ENCODE data around the gene IGSF21.

IGSF21 gene

DNA sequence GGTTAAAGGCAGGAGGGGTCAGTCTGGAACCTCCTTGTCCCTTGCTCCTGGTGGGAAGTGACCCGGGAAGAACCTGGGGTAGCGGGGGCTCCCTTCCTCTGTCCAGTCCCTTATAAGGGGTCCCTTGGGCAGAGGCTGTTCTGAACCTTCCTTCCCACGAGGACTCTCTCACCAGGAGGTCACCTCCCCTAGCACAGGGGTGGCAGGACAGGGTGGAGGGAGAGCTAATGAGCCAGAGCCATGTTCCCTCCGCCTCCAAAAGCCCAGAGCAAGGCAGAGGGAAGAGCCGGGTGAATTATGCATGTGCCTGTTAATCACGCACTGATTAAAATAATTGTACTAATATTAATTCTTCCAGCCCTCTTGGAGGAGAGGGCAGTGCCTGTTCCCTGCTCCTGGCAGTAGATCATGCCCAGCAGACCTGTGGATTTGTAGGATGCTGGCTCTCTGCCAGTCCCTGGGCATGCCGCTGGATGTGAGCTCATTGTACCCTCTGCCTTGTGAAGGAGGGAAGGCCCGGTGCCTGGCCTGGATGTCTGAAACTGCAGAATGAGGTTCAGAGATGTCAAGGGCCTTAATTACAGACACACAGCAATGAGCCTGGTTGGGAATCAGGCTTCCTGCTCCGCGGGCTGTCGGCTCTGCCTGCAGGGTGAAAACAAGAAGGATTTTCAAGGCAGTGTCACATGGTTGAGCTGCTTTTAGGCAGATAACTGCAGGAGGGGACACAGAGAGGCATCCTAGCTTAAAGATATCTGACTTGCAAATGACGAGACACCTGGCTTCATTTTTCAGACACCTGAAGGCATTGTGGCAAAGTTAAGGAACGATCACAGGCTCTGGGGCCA, 68.2 kb downstream of the IGSF21 start:
- peak in 2 of 56 donors; percentile 1 to 35 for DNase-seq

DNA sequence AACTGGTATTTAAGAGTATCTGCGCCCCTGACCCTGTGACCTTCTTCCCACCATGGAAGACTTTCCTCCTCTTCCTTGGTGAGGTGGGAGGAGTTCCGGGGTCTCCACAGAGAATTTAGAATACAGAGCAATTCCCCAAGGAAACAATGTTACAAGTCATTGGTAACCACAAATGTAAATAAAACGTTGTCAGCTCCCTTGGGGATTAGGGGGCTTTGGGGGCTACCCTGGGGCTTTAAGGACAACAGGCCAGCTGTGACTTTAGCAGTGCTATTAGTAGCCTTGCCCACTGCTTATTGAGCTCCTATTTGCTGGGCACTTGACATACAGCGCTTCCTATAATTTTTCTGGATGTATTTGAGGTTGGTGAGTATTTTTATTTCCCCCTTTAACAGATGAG, 69.0 kb downstream of the IGSF21 start:
- DNase-seq, result no peak

DNA sequence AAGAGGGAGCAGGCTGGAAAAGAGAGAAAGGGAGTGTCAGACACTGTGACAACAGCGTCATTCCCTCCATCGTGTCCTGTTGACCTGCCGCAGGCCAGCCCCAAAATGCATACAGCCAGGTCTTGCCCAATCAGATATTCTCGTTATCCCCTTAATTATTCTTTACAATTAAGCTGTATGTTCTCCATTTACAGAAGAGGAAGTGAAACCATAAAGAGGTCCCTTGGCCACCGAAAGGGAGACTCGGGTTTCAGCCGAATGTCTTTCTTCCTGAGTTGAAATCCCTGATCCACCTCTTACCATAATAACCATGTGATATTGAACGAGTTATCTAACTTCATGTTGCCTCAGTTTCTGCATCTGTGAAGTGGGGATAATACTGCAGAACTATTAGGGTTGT, 70.5 kb downstream of the IGSF21 start:
- DNase-seq, result no peak

DNA sequence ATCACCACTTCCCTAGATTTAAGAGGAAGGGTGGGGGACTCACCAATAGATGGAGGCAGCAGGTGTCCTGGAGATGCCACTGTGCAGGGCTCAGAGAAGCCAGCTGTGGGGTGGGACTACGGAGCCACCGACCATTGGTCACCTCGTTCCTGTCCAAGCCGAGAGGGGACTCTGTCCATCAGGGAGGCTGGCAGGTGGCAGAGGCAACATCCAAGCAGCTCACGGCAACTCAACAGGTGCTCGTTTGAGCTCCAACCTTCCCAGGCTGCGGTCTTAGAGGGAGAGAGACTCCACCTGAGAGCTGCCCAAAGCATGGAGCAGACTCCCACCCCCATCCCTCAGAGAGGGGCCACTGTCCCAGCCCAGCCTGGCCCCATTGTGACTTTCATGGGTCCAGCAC, 71.4 kb downstream of the IGSF21 start:
- DNase-seq, result no peak

DNA sequence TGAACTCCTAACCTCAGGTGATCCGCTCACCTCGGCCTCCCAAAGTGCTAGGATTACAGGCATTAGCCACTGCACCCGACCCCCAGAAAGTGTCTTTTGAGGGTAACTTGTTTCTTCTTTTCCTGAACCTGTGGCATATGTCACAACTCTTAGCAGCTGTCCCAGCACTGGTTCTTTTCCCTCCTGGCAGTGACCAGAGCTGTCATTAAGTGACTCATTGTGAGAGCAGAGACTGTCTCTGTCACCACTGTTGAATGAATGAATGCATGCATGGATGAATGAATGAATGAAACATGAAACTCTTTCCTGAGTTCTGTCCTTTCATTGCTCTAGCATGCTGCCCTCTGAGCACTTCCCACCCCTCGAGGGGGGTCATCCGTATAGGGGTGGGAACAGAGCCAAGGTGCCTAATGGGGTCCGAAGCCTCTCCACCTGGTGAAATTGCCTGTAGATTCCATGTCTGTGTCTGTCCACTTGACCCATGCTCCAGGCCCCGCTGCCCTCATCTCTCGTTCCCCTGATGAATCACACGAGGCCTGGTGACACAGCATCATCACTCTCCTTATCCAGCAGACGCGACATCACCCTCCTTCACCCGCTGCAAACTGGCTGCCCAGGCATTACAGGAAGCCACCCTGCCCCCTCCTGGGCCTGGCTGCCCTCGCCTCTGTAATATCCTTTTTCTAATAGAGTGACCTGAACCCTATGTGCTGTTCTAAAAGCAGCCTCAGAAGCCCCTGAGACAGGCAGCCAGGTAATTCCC, 75.0 kb downstream of the IGSF21 start:
- peak in 4 of 56 donors; percentile 4 to 18 (median 12) for DNase-seq

DNA sequence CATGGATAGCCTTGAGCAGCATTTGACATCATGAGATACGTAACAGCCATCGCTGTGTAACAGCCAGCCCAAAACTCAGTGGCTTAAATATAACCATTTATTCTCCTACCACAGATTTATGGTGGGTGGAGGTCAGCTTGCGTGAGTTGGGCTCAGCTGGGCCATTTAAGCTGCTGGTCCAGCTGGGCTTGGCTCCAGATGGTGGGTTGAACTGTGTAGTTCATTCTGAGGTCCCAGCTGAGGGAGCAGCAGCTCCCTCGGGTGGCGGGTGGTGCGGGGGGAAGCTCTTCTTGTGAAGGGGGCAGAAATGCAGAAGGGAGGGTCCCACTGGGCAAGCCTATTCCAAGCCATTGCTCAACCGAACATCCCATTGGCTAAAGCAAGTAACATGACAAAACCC, 75.9 kb downstream of the IGSF21 start:
- no peak for DNase-seq

DNA sequence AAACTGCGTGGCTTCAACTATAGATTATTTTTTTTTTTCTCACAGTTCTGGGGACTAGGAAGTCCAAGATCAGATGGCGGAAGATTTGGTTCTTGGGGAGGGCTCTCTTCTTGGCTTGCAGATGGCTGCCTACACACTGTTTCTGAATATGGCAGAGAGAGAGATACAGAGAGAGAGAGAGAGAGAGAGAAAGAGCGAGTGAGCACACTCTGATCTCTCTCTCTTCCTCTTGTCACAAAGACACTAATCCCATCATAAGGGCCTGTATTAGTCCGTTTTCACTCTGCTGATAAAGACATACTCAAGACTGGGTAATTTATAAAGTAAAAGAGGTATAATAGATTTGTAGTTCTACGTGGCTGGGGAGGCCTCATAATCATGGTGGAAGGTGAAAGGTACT, 79.5 kb downstream of the IGSF21 start:
- no peak for DNase-seq

DNA sequence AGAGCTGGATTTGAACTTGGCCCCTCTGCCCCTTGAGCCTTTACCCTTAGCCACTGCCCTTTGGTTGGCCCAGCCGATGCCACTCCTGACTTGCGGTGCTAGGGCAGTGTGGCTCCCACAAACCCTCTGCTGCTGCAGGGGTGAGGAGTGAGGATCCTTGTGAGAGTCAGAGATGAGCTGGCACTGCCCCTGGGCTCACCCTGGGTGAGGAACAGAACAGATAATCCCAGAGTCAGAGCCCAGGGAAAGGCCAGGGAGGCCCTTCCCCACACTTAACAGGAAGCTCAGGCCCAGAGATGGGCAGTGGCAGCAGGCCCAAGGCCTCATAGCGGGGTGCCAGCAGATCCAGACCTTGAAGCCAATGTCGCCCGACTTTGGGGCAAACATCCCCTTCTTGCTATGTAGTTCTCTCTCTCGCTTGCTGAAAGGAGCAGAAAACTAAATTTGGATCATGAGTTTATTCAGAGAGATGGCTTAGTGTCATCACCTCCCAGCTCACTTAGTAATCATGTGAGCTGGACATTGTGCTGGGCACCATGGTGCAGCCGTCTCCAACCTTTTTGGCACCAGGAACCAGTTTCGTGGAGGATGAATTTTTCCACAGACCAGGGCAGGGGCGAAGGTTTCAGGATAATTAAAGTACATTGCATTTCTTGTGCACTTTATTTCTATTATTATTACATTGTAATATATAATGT, 81.4 kb downstream of the IGSF21 start:
- DNase-seq, result no peak

DNA sequence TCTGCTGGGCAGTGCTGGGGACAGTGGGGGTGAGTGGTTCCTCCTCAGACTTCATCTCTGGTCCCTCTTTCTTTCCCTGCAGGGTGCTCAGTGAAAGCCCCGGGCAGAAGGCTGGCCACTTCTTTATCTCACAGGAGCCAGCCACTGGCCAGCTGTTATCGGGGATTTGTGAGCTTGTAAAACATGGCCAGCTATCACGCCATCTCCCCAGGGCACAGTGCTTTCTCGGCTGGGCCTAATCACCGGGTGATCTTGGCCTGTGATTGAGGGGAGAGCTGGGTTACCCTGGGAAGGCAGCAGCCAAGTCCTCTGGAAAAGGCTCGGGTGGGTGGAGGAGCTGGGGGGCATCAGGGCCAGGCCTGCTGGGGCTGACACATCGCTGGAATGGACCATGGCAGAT, 83.0 kb downstream of the IGSF21 start:
- no peak for DNase-seq

DNA sequence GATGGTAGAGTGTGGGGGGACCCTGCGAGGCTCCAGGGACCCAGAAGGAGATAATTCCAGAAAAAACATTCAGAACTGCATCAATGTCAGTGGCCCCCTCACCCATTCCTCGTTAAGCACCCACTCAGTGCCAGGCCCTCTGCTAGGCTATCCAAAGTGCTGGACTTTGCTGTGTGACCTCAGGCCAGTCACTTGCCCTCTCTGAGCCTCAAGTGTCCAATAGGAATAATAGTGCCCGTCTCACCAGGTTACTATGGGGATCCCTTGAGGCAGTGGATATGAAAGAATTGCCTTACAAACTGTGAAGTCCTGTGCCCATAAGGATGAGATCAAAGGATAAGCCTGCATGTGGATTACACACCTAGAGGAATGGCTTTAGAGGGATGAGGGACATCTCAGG, 83.4 kb downstream of the IGSF21 start:
- DNase-seq, result no peak

DNA sequence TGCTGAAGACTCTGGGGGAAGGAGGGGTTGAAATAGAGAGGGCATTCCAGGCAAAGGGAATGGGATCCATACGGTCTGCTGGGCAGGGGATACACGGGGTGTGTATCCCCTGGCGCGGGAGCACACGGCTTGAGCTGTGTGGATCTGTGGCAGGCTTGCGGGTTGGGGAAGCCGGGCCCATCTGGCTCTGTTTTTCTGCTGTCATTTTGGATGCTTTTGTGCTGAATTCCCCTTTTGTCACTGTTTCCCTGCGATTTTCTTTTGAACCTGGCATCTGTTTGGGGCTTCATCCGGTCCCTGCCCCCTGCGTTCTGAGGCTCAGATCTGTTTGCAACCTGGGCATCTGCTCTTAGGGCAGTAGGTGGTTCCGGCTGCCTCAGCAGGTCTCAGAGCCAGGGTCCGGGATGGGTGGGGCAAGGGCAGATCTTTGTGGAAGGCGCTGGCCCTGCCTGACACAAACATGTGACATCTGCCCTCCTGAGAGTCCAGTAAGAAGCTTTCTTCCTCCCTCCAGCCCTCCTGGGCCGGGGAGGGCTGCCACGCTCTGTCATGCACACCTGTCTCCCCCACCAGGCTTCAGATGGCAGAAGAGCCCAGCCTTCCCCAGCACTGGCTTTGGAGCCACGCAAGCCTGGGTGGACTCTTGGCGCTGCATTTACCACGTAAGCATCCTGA, 84.0 kb downstream of the IGSF21 start:
- no peak for DNase-seq

DNA sequence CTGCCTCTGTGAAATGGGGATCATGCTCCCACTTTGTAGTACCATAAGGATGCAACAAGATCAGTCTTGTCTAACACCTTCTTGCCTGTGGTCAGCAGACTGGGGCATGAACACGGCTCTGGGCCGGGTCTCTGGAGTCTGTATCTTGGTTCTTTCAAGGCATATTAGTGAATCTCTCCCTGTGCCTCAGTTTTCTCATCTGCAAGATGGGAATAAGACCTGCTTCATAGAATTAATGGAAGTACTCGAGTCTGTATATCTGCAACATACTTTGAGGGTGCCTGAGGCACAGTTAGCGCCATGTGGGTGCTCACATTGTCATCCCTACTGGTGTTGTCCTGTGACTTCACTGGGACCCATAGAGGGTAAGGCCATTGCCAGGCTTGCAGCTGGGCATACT, 84.6 kb downstream of the IGSF21 start:
- DNase-seq, result no peak

DNA sequence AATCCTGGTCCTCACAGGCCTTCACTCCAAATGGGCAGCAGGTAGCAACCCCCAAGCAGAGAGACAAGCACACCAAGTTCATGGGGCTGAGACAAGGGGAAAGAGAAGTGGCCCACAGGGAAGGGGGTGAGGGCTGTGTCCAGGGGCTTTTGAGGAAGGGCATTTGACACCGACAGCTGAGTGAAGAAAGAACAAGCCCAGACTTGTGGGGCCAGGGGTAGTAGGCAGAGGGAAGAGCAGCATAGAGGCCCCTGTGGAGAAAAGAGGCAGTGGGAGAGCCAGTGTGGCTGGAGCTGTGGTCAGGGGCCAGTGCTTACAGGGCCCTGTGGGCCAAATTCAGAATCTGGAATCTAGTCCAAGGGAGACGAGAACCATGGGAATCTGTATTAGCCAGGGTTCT, 85.4 kb downstream of the IGSF21 start:
- peak in 1 of 56 donors; percentile 14 for DNase-seq

DNA sequence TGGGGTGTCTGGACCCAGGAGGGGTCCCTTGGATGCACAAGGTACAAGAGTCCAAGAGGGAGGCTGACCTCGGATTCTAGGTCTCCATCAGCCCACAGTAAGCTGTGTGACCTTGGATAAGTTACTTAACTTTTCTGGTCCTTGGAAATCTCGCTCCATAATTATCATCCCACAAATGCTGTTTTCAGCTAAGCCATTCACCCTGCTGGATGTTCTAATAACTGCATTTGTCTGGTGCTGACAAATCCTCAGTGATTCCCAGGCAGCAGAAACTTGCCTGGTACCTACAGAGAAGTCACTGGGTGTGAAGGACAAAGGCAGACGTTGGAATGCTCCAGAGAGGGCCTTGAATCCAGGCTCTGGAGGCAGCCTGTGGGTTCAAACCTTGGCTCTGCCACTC, 89.7 kb downstream of the IGSF21 start:
- no peak for DNase-seq

DNA sequence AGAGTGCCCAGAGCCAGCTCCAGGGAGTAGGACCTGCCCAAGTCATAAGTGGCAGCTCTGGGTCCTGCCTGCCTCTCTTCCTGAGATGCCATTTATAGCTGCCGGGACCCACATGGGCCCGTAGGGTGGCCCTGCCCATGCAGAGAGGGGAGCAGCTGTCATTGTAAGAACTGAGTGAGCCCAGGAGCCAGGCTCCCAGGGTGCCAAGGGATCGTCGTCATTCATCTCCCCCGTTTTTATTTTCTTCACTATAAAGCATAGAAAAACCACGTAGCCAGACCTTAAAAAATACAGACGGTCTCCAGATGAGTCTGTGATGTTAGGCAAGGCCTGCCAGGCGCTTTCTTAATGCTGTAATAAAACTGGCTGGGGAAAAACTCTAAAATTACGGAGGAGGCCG, 90.7 kb downstream of the IGSF21 start:
- no peak for DNase-seq

DNA sequence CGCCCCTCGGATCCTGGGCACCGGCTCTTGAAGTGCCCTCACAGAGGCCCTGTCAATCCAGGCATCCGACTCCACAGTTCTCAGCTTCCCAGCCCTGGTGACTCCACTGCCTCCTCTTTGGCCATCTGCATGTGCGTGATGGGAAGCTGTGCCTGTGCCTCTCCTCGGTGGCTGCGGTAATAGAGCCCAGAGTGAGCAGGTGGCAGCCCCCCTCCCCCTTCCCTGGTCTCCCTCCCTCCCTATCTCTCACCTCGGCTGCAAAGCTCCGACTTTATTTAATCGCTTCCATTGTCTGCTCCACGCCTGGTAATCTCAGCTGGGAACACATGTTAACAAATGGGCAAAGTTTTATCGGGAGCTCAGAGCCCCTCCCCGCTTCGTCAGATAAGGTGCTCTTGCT, 91.9 kb downstream of the IGSF21 start:
- no peak for DNase-seq

DNA sequence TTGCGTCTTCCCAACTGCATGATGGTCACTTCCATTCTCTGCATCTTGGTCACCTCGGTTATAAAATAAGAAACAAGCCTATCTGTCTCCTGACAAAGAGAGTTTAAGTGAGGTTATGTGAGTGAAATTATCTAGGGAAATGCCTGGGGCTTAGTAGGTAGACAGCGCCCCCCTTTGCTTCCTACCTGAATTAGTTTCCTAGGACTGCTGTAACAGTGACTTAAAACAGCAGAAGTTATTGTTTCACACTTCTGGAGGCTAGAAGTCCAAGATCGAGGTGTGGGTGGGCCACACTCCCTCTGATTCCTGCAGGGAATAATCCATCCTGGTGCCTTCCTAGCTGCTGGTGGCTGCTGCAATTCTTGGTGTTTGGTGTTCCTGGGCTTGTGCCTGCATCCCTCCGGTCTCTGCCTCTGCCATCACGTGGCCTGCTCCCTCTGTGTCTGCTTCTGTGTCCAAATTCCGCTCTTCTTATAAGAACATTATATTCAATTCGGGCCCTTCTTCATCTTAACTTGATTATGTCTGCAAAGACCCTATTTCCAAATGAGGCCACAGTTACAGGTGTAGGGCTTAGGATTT, 92.6 kb downstream of the IGSF21 start:
- DNase-seq, result peak in 2 of 56 donors; percentile 3 to 10

DNA sequence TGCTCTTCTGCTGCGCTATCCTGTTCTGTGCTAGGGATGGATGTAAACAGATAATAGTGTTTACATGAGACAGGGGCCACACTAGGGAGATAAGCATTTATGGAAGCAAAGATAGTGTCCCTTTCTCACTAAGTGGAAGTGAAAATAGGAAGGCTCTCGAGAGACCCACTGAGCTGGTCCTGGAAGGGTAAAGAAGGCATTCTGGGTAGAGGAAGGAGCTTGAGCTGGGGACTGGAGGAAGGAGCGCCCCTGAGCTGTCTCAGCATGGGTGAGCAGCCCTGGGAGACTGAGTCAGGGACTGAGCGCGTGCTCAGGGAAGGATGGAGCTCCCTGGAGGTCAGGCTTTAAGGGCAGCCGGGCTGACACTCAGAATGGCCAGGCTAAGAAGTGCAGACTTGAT, 93.3 kb downstream of the IGSF21 start:
- peak in 3 of 56 donors; percentile 2 to 31 (median 16) for DNase-seq

DNA sequence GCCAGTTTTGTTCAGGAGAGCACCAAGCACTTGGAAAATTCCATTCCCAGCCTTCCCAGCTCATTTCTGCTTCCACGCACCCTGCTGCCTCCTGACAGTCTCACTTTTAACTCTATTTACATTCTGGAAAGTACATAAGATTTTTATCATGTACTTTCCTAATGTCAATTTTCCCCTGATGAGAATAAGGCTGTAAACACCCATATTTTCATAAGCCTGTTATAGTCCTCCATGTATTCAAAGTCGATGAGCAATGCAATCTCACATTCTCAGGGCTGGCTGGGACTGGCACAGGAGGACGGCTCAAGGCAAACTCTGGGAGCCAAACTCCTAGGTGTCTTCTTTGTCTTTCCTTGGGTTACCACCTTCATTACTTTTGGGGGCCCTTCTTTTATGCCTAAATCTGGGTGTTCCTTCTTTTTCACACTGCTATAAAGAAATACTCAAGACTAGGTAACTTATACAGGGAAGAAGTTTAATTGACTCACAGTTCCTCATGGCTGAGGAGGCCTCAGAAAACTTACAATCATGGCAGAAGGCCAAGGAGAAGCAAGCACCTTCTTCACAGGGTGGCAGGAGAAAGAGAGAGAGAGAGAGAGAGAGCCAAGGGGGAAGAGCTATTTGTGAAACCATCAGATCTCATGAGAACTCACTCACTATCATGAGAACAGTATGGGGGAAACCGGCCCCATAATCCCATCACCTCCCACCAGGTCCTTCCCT, 94.6 kb downstream of the IGSF21 start:
- no peak for DNase-seq

DNA sequence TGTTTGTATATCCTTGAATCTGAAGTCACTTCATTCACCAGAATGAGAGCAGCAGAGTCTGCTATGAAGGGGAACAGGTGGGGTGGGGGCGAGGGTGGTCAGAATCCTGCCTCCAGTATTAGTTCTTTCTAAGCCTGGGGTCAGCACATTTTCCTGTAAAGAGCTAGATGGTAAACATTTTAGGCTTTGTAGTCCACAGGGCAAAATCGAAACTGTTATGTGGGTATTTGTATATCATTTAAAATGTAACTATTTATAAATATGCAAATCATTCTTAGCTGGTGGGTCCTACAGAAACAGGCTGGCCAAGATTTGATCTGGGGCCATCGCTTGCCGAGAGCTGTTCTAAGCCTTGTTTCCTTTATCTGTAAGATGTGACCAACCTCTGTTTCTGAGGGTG, 96.0 kb downstream of the IGSF21 start:
- DNase-seq, result no peak

DNA sequence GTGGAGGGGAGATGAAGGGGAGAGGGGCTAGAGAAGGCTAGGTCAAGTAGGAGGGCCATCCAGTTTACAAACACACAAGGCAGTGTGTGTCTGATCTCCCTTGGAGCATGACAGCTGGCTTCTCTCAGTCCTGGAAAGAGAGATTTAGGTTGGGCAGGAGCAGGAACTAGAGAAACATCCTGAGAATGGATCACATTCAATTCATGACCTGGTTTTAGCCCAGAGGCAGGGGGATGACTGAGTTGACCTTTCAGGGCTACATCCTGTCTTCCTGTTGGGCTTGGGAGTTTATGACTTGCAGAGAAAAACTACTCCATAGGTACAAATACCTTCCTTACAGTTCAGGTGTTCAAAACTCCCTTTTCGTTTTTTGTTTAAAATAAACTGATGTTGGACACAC, 97.0 kb downstream of the IGSF21 start:
- DNase-seq, result no peak

All from amygdala (tissue), 56 donors.